HG03039 (cell line): ENCODE results near the gene SPEF1.

Experiments used
- ATAC-seq: cut with Tn5 transposase; IDR thresholded peaks from one replicate; pipeline ENCODE4 v1.9.1; 2021; ENCODE audit warnings: mild to moderate bottlenecking, moderate library complexity; ENCODE audit not compliant: unreplicated experiment

SPEF1 gene

DNA sequence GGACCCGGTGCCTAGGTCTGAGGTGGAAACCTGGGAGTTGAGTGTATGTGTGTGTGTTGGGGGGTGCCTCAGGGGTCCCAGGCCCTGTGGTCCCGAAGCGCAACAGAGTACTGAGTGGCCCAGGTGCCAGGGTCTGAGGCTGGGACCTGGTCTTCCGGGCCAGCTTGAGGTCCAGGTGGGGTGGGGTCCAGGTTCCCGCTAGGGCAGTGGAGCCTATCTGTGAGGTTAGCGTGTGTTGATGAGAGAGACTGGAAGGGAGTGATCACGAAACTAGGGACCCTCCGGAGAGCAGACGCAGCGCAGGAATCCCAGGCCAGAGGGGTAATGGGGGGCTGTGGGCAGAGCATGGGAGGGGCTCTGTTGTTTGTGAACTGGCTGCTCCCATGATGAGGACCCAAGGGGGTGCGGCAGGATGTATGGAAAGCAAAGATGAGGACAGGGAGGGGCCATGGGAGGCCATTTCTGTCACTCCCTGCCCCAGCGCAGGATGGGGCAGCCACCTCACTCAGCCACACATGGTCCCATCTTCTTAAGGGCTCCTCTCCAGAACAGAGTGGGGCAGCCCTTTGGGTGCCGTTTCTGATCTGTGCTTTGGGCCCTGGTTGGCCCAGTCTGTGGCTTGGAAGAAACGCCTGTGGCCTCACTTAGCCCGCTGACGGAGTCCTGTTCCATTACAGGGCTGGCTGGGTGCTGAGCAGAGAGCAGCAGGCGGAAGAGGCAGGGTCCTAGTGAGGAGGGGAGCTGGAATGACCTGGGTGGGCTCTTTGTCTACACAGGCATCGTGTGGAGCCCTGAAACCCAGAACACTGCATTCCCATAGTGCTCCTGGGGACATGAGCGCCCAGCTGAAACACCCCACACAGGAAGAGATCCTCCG, 47.9 kb downstream of the SPEF1 start:
- no peak for ATAC-seq

- ATAC-seq = no peak
Observed at GRCh38 chr20:3732327-3733118, 48.7 kb downstream of the SPEF1 start, which contains the start of gene HSPA12B. Gene HSPA12B (plus strand): TSS chr20:3732685. CDS start chr20:3738675, 5,990 bp downstream.

DNA sequence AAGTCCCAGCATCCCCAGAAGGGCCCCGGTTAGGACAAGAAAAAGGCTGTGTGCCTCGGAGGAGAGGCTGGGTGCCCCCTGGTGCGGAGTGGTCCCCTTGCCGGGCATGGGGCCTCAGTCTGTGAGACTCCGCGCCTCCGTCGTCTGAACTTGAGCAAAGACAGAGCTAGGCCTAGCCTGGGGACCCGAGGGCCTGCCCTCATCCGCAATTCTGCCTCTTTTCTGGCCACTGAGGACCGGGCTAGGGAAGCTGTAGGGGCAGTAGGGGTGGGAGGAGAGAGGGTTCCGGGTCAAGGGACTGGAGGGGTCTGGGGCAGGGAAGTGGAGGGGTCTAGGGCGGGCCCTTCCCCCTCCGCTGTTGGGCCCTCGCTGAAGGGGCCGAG, 49.3 kb downstream of the SPEF1 start:
- no peak for ATAC-seq

DNA sequence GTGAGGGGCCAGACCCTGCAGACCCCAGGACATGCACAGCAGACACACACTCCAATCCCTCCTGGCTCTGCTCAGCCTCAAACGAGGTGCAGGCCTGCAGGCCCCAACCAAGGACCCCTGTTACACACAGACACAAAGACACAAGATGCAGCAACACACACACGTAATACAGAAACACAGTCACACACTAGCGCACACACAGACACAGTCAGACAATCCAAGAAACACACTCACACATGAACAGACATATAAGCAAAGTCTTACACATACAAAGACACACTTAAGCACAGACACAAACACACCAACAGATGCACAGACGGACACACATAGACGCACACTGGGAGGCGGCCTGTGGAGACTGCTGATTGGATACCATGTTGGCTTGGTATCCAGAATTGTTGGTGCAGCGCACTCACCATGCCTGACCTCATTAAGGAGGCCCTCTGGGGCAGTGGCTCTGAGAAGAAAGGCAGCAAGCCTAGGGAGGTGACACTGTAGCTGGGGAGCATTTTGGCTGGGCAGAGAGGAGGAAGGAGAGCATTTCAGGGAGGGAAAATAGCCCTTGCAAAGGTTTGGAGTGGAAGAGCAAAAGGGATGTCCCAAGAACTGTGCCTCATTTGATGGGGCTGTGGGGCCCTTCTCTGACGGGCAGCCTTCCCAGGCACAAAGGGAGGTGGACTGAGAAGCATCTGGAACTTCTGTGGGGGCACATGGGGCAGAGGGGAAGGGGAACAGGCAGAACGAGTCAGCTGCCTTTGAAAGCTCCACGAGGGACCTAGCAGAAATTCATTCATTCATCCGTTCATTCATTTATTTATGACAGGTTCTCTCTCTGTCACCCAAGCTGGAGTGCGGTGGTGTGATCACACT, 50.2 kb downstream of the SPEF1 start:
- ATAC-seq = no peak

- no peak for ATAC-seq
Observed at GRCh38 chr20:3729811-3730540, 51.3 kb downstream of the SPEF1 start.

- ATAC-seq = no peak
Observed at GRCh38 chr20:3729378-3729777, 51.9 kb downstream of the SPEF1 start.

DNA sequence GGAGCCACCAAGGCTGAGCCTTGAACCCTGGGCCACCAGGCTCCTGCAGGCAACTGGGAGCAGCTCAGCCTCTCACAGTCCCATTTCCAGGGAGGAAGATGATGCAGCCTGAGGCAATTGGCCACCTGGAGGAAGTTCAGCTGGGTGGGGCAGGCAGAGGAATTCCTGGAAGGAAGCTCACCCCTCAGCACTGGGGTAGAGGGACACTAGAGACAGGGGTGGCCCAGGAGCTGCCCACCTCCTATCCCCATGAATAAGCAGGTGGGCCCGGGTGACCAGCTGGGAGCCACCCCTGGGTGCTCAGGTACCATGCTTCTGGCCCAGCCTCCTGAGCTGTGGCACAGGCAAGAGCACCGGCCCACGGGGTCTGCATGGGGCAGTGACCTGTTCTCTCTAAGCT, 52.4 kb downstream of the SPEF1 start:
- no peak for ATAC-seq

DNA sequence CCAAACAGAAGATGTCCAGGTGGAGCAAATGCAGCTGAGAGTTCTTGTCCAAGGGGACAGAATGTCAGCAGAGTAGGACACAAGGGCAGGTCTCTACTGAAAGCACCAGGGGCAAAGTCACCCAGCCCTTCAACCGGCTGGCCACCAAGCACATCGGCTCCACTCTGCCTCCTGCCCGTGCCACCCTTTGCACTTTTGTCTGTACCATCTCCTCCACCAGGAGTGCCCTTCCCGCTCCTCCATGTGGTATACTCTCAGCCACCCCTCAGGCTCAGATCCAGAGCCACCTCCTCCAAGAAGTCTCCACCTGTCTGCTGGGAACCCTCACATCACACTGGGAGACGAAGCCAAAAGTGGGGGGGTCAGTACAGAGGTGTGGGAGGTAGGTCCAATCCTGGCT, 52.9 kb downstream of the SPEF1 start:
- no peak for ATAC-seq
